Measurements from ENCODE around the gene KHDC1. TPM values are rescaled to one million over a fixed set of nuclear protein-coding genes. Genes with fewer than 3 reads are reported as not detected.
"Not testable (repeated sequence)": the region's sequence is repeated elsewhere in the genome, so short reads cannot be mapped to it uniquely, and the experiment has no call there.

The KHDC1 gene
- total and polyA plus RNA-seq, 2 experiments from 2014 or later: 4.3 to 5.5 TPM

- H3K79me2 ChIP-seq: no peaks in the 10 kb centered on the region
- no peaks in the 10 kb centered on the region for H4K20me1 ChIP-seq (ENCODE audit: insufficient read depth, poor library complexity, severe bottlenecking)
- no peaks in the 10 kb centered on the region for H3K36me3 ChIP-seq (replicated peaks; ENCODE audit: insufficient read depth, low read depth)
- no peaks in the 10 kb centered on the region for H3K9me2 ChIP-seq (replicated peaks; ENCODE audit: insufficient read depth)
- H3K9me3 ChIP-seq (ENCODE audit: low read depth): no peaks in the 10 kb centered on the region
- H3K27ac ChIP-seq: peak overlapping the region; percentile 69
- H3K27me3 ChIP-seq: no peaks in the 10 kb centered on the region
- H2AFZ ChIP-seq: peak overlapping the region; percentile 96
- H3K4me3 ChIP-seq: peak overlapping the region; percentile 51
- TF ChIP-seq CTCF (IDR thresholded peaks at IDR 0.05; ENCODE audit: poor library complexity): no peak
- no peak for TF ChIP-seq EZH2phosphoT487 (IDR thresholded peaks at IDR 0.05; ENCODE audit: low read depth, severe bottlenecking, unreplicated experiment)
- TF ChIP-seq EZH2 (IDR thresholded peaks at IDR 0.05; ENCODE audit: borderline replicate concordance): no peak
- H3K4me1 ChIP-seq (ENCODE audit: insufficient read depth): peaks cover 11% of the 10 kb centered on the region
- WGBS (ENCODE audit: low lambda C conversion rate, missing lambda C conversion rate): 48% methylated on average over 6 of the region's 7 CpGs
- DNase-seq (ENCODE audit: low spot score): no peak
- H3K4me2 ChIP-seq: peak overlapping the region; percentile 98
Measured at GRCh38 chr6:73263570-73263909, 544 bp upstream of the KHDC1 start.

- Histone ChIP-seq H3K4me3 (no peak overlapping the region), H3K36me3 (replicated peaks; ENCODE audit: insufficient read depth, low read depth) (no peaks in the 10 kb centered on the region), H3K79me2 (no peaks in the 10 kb centered on the region), H3K27me3 (no peaks in the 10 kb centered on the region), H2AFZ (no peak overlapping the region), H3K4me2 (no peak overlapping the region), H3K9me3 (ENCODE audit: low read depth) (no peaks in the 10 kb centered on the region), H3K9me2 (replicated peaks; ENCODE audit: insufficient read depth) (no peaks in the 10 kb centered on the region), H3K4me1 (ENCODE audit: insufficient read depth) (peaks cover 8% of the 10 kb centered on the region), H3K27ac (no peak overlapping the region), H4K20me1 (ENCODE audit: insufficient read depth, poor library complexity, severe bottlenecking) (no peaks in the 10 kb centered on the region)
- WGBS (ENCODE audit: low lambda C conversion rate, missing lambda C conversion rate): 67% methylated on average over 1 of the region's 1 CpG
- no peak for DNase-seq (ENCODE audit: low spot score)
- no peak for TF ChIP-seq EZH2phosphoT487 (IDR thresholded peaks at IDR 0.05; ENCODE audit: low read depth, severe bottlenecking, unreplicated experiment)
- no peak for TF ChIP-seq EZH2 (IDR thresholded peaks at IDR 0.05; ENCODE audit: borderline replicate concordance)
- TF ChIP-seq CTCF (IDR thresholded peaks at IDR 0.05; ENCODE audit: poor library complexity): no peak
Measured at GRCh38 chr6:73258721-73259120, 4.3 kb downstream of the KHDC1 start.

- H3K27ac ChIP-seq; H3K27me3 ChIP-seq; H3K4me3 ChIP-seq; H3K9me2 ChIP-seq (replicated peaks; ENCODE audit: insufficient read depth); H3K4me1 ChIP-seq (ENCODE audit: insufficient read depth); H4K20me1 ChIP-seq (ENCODE audit: insufficient read depth, poor library complexity, severe bottlenecking); H3K4me2 ChIP-seq; H3K36me3 ChIP-seq (replicated peaks; ENCODE audit: insufficient read depth, low read depth); DNase-seq (ENCODE audit: low spot score); H3K9me3 ChIP-seq (ENCODE audit: low read depth); H3K79me2 ChIP-seq; H2AFZ ChIP-seq: not testable (repeated sequence)
- 98% methylated on average over 5 of the region's 5 CpGs for WGBS (ENCODE audit: low lambda C conversion rate, missing lambda C conversion rate)
Measured at GRCh38 chr6:73254323-73254722, 8.7 kb downstream of the KHDC1 start.

- Histone ChIP-seq H3K9me2 (replicated peaks; ENCODE audit: insufficient read depth) (no peaks in the 10 kb centered on the region), H3K4me3 (no peak overlapping the region), H3K27ac (no peak overlapping the region), H3K79me2 (no peaks in the 10 kb centered on the region), H3K9me3 (ENCODE audit: low read depth) (no peaks in the 10 kb centered on the region), H3K4me1 (ENCODE audit: insufficient read depth) (no peaks in the 10 kb centered on the region), H3K27me3 (no peaks in the 10 kb centered on the region), H3K4me2 (no peak overlapping the region), H4K20me1 (ENCODE audit: insufficient read depth, poor library complexity, severe bottlenecking) (no peaks in the 10 kb centered on the region), H2AFZ (no peak overlapping the region), H3K36me3 (replicated peaks; ENCODE audit: insufficient read depth, low read depth) (no peaks in the 10 kb centered on the region)
- DNase-seq (ENCODE audit: low spot score): no peak
- WGBS (ENCODE audit: low lambda C conversion rate, missing lambda C conversion rate): 97% methylated on average over 2 of the region's 2 CpGs
- no peak for TF ChIP-seq EZH2phosphoT487 (IDR thresholded peaks at IDR 0.05; ENCODE audit: low read depth, severe bottlenecking, unreplicated experiment)
- TF ChIP-seq EZH2 (IDR thresholded peaks at IDR 0.05; ENCODE audit: borderline replicate concordance): no peak
- no peak for TF ChIP-seq CTCF (IDR thresholded peaks at IDR 0.05; ENCODE audit: poor library complexity)
Measured at GRCh38 chr6:73252703-73253102, 10.3 kb downstream of the KHDC1 start.
